Activated CD4-positive, alpha-beta T cell treated with anti-CD3 and anti-CD28 coated beads, Interleukin-2, amount 50 U/mL, for 24 hours (primary cell): ENCODE data around the gene MEGF11.

Experiments used
- DNase-seq, 2 donors: peaks; one replicate each; pipeline ENCODE4 v3.0.0-alpha.2; 2020; ENCODE audit warnings: low read depth in 1 of 2, low spot score in 1 of 2

The MEGF11 gene

DNA sequence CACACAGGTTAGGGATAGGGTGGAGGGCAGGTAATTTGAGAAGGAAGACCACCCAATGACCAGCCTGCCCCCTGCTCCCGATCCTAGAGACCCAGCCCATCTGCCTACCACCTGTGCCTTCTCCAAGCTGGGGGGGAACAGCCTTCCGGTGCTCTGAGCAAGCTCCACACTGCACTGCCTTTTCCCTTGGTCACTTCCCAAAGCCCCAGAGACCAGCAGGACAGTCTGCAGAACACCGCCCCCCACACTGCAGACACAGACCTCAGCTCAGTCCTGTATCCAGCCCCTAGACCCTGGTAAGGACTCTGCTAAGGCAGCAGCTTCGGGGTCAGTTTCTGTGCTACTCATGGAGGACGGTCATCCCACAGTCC, 156.9 kb downstream of the MEGF11 start:
- no peak for DNase-seq

DNA sequence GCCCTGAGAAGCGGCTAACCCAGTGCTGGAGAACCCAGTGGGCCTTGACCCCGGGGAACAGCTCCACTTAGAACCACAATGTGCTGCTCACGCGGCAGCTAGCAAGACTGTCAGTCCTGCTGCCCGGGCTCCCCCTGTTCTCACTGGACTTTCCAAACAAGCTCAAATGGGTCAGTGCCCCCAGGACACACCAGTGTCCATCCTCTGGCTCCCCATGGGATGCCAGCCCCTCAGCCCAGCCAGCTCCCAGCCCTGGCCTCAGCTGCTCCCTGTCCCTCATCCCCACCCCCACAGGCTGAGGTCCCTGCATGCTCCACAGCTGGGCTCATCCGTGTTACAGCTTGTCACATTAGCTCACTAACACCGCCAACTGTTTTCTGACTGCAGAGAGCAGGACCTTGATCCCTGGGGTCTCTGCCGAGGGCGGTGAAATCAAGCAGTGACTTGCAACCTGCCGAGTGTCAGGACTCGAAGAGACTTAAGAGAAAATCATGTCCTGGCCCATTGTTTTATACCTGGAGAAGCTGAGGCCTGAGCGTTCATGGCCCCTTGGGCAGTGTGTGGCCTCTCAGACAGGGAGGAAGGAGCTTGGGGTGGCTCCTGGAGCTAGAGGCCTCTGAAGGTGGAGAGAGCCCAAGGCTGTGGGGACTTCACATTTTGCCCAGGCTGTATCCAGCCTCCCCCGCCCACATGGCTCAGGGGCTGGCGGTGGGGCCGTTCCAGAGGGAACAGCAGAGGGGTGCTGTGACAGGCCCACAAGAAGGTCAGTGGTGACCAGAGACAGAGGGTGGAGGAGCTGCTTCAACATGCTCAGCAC, 157.5 kb downstream of the MEGF11 start:
- DNase-seq = no peak

DNA sequence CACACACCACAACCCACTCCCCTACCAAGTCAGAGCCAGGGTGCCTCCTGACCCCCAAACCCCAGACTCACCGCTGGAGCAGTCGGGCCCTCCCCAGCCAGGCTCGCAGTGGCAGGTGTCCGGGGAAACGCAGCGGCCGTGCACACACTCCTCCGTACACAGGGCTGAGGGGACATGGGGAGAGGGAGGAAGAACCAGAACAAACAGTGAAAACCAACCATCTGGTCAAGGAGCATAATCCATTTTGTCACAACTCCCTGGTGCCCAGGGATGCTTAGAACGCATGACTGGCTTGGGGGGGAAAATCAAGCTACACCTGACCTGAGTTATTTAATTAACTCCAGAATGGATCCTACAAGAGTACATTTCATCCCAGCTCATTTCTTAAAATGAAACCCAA, 159.2 kb downstream of the MEGF11 start:
- DNase-seq = no peak

DNA sequence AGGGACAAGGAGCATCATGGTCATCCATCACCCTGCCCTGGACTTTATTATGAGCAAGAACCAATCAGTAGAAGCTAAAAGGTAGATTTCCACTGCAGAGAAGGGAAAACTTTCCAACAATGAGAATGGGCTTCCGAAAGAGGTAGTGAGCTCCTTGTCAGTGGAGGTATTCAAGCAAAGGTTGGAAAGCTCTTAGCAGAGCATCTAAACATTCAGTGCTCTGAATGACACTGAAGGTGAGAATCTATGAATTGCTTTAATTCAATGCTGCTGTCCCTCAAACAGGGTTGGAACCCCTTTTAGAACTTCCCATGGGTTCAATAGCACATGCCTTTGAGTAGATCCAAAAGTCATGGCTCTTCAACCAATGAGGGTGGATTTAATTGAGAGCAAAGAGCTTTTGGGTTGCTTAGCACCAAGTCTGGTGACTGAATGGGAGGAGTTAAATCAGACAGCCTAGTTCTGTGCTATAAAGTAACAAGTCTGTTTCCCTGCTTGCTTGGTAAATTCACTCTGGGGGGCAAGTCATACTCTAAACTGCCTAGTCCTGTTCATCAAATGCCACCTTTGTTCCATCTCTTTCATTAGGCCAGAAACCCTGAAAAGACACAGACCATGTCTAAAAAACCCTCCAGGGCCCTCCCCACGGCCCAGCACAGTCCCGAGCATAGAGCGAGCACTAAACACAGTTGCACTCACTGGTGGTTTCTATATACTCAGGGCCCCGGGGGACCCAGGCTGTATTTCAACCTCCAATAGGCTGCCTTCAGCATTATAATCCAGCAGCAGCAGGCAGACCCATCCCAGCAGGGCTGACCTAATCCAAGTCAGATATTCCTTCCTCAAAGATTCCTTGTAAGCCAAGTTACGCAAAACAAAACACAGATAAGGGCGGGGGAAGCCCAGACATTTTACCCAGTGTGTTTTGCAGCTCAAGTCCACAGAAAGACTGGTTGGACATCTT, 161.2 kb downstream of the MEGF11 start:
- no peak for DNase-seq

DNA sequence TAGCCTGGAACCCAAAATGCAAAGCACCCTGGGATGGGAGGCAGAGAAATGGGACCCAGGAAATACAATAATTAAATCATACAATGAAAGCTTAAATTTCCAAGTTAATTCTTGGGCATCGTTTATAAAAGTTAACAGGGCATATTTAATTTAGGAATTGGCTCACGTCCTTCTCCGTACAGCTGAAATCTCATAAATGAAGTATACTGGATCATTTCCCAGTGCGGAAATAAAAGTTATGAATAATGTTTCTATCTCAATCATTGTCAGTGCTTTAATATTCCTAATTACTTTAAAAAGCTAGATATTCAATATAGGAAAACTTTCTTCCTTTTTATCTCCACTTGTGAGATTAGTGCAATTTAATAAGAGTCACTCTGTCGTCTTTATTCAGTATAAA, 164.0 kb downstream of the MEGF11 start:
- no peak for DNase-seq

DNA sequence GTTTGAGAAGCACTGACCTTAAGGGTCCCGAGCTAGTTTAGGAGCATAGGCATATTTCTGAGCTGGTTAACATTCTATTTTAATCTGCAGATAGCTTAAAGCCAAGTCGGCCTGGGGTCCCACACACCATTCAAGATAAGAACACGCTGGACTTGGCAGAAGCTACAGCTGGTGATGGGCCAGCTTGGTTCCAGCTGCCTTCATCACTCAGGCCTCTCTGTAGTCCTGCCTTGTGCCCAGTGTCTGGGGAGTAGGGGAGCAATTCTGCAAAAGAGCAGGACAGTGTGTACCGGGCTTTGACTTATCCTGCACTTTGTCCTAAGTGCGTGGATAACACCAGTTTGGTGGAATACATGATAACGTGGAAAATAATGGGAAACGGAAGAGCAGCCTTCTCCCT, 164.5 kb downstream of the MEGF11 start:
- DNase-seq = no peak

DNA sequence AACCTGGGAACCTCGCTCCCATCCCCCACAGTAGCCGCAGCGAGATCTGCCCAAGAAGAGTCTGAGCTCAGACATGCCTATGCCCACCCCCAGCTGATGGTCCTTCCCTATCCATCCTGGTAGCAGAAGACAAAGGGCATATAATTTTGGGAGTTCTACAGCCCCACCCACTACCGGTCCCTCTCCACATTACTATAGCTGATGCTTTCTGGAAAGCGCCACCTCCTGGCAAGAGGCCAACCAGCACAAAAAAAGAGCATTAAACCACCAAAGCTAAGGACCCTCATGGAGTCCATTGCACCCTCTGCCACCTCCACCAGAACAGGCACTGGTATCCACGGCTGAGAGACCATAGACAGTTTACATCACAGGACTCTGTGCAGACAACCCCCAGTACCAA, 168.4 kb downstream of the MEGF11 start:
- DNase-seq = no peak

DNA sequence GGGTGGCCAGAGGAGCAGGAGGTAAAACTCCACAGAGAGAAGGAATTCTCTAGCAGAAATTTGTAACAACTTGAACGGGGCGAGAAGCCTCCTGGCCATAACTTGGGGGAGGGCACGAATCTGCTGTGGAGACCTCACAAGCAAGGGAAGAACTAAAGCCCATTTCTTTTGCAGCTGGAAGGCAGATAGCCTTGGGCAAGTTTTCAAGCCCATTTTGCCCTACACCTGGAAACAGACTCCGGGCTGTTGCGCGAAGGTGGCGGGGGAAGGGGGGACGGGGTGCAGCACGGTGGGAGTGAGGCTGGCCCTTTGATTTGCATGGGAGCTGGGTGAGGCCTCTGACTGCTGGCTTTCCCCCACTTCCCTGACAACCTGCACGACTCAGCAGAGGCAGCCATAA, 168.8 kb downstream of the MEGF11 start:
- DNase-seq = no peak

DNA sequence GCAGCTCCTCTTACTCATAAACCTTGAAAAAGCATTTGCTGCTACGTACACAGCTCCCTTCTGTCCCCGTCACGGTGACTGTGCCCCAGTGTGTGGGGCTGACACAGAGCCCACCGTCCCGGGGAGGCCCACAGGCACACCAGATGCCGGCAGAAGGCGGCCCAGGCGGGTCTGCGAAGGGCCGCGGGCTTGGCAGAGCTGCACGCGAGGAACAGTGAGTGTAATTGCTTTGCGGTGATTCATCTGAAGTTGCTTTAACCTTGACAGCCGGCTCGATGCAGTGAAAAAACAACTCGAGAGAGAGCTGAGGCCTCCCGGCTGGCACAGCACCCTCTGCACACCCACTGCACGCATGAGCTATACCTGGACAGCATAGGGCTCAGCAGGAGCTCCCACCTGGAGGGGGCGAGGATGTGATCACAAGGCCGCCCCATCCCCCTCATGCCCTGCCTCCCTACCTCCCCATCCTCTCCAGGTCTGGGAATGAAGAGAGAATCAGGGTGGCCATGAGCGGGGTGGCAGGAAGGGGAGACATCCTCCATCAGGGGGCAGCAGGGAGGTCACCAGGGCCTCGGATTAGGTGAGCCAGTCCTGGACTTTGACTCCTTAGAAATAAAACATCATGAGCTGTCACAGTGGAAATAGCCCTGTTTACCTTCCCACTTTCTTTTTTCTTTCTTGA, 172.7 kb downstream of the MEGF11 start:
- DNase-seq = no peak

DNA sequence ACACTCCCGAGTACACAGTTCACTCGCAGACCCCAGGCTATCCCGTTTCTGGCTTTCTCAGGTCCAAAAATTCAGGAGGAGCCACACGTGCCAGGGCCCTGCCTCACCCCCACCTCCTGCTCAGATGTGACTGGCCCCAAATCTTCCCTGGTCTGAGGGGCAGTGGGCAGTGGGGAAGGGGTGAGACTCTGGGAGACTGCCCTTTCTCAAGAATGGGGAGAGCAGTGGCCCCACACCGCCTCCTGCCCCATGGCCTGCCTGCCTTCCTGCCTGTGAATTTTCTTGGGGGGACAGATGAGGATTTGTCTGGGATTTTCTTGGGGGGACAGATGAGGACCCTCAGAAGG, 174.6 kb downstream of the MEGF11 start:
- no peak for DNase-seq

DNA sequence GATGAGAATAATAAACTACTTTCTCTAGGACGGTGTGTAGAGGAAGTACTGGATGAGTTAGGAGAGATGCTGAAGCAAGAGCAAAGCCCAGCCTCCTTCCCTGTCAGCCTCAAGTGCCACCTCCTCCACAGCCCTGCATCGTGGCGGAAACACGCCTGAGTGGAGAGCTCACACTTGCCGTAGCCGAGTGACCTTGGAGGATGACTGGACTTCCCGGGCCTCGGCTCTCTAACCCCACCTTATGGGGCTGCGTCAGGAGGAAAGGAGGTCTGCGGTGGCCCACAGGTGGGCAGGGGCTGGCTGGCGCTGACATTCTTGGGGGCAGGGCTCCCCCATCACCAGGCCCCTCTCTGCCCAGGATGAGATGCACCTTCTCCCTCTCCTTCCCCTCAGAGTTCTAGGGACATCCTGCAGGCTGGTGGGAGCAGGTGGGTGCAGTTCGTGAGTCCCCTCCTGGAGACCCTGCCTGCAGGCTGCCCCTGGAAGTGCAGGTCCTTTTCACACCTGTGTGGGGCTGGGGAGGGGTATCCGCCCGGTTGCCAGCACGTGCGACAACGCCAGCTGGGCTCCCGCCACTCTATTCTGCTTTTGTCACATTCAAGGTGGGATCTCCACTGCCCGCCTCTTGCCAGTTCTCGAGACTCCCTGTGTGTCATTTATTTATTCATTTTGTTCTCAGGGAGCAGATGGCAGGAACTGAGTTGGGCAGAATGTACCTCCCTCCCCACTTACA, 175.2 kb downstream of the MEGF11 start:
- no peak for DNase-seq

DNA sequence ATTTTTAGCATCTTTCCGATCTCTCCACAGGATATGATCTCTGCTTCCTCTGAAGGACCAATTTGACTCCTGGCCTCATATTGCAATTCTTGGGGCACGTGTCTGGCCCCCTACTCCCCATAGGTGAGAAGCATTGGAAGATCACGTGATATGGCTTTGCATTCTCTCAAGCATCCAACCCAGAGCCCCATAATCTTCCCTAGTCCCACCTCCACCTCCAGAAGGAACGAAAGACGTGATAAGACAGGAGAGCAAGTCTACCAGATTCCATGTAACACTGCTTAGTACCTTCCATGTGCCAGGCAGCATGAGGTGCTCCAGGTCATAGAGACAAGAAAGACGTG, 176.3 kb downstream of the MEGF11 start:
- DNase-seq = no peak

DNA sequence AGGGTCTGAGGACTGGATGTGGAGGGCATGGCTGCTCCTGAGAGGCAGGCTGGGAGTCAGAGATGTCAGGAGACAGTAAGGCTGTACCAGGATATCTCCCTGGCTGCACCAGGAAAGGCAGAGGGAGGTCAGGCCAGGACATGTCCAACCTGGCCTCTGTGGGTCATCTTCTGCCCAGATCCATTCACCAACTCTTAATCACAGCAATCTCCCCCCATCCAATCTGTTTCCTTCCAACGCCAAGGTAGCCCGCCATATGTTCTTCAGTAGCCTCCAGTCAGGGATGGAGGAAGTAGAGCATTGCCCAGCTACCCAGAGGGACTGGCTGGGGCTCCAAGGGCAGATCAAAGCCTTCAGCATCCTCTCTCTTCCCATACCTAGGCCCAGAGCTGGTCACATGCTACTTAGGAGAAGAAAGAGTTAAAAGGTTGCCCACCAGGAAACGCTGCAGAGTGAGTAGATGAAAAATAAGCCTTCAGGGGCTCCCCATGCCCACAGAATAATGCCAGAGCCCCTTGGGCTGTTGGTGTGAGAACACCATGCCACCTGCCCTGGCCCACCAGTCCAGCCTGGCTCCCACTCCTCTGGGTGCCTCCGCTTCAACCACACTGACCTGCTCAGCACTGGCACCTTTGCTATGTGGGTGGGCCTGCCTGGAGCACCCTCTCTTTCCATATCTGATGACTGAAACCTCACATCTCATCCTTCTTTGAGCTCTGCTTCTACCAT, 176.8 kb downstream of the MEGF11 start:
- no peak for DNase-seq

DNA sequence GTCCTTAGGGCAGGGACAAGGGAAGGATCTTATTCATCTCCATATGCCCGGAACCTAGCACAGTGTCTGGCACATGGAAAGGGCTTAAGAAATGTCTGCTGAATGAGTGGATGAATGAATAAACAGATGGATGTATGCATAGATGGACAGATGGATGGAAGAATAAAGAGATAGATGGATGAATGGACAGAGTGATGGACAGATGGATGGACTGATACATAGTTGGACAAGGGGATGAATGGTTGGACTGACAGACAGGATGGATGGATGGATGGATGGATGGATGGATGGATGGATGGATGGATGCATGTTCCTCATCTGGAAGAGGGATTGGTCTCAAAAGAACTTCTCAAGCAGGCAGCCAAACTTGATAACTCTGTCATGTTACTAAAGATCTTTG, 177.6 kb downstream of the MEGF11 start:
- DNase-seq = no peak

DNA sequence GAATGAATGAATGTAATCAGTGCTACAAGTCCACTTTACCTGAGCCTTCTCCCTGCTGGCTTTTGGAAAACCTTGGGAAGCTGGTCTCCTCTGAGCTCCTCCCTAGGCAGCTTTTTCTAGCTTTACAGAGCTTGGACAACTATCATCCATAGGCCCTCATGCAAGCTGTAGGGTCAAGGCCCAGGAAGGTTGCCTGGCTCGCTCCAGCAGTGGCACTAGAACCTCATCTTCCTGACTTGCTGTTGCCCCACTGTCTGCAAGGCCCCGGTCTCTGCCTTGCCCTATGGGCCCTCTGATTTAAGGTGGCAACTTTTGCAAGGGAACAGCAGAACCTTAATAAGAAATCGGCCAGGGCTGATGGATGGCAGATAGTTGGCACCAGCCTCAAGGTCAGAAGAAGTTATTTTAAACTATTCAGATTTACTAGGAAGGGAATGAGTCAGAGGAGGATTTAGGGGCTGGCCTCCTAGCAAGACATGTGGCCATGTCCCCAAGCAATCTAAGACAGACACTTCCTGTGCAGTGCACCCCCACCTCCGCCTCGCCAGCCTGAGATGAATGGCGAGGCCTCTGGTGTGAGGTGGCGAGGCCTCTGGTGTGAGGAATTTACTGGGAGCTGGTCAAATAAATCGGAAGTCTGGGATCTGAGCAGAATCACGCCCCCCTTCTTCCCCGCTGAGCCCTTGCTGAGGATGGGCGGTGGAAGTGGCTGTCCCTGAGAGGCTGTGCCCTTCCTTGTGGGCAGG, 180.8 kb downstream of the MEGF11 start:
- DNase-seq = no peak

DNA sequence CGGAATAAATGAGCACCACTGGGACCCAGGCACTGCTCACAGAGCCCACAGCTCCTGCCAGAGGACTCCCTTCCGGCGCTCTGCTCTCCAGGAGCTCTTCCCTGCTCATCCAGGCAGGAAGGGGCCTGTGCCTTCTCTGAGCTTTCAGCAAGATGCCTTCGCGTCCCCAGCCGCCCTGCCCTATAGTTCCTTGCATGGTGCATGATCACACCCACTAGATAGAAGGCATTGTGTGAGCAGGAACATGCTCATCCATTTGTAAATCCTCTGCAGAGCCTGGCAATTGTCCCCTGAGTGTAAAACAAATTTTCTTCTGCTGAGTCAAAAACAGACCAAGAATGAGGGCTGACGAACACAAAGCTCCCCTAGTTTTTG, 181.6 kb downstream of the MEGF11 start:
- no peak for DNase-seq

DNA sequence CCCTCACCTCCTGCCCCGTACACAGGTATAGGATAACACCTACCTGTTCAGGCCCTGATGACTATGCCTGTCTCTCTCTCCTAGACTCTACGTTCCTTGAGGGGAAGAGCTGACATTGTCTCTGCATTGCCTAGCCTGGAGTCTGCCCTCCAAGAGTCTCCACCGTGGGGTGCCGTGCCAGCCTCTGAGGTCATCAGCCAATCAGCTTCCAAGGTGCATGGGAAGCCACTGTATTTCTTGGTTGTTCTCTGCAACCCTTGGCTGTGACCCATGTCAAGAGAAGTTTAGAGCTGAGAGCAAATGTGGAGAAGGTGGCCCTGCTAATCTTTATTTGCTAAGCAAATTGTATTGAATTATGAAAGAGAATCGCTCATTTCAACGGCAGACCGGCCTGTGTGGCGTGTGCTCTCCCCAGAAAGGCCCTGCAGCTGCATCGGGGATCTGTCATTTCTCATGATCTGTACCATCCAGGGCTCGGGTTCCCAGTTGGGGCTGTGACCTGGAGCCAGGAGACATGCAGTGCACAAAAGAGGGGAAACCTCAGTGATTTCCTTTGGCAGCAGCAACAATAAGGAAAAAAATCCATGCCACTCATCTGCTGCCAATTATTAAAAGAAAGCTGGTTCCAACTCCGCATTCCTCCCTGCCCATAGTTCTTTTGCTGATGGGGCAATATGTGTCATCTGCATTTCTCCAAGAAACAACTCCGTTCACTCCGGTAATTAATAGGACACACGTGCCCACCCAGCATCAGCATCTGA, 182.2 kb downstream of the MEGF11 start:
- DNase-seq = no peak

DNA sequence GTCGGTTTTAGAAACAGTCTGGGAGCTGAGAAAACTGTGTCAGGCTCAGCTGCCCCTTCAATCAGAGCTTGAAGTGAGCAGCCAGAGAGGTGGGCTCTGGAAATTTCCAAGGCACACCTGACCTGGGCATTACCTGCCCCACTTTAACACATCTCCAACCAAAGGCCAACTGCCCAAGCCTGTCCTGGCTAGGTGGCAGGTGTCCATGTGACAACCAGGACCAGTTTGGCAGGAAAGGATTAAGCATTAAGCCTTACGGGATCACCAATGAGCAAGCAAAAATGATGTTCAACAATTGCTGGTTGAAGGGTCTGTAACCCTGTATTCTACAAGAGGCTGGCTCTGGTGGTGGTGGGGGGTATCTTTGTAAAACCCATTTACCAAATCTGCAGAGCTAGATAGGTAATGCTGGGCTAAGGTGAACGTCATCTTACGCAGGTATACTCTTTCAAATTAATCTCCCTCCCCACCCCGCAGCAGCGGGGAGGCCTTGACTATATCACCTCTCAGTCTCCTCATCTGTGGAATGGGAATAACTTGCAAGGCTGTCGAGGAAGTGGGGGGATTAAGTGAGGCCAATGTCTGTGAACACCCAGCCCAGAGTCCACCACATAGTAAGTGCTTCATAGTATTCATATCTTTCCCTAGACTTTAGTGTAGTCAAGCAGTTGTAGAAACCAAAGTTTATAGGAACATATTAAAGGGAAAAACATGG, 183.2 kb downstream of the MEGF11 start:
- DNase-seq = no peak

DNA sequence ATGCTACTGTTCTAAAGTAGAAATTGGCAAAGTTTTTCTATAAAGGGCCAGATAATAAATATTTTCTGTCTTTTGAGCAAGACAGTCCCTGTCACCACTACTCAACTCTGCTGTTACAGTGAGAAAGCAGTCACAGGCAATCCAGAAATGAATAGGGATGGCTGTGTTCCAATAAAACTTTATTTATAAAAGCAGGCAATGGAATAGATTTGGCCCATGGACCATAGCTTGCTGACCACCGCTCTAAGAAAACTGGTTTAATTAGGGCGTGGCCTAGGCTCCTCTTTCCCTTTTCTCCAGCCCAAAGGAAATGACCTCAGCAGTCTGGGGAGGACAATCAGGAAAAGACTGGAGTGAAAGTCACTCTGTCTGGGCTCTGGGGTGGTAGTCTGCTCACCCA, 183.8 kb downstream of the MEGF11 start:
- DNase-seq = no peak
